Testis (tissue), 3 donors: ENCODE measurements around the gene SYCP2. TPM values are rescaled to one million over a fixed set of nuclear protein-coding genes. Genes with fewer than 3 reads are reported as not detected.

Source experiments
- DNase-seq: peaks from one replicate; pipeline ENCODE4 v3.0.0-alpha.2; 2019
- H3K27ac ChIP-seq, 2 donors: fragments of 200-600 bp; sonication (generic); one replicate each; pipeline ENCODE4 v1.5.1; 2019
- H3K27me3 ChIP-seq: fragments of 200-600 bp; sonication (generic); one replicate; pipeline ENCODE4 v1.5.1; 2019
- H3K36me3 ChIP-seq: fragments of 200-600 bp; sonication (generic); one replicate; pipeline ENCODE4 v1.5.1; 2017; ENCODE audit warnings: low read depth; ENCODE audit errors: missing control alignments
- H3K4me1 ChIP-seq: fragments of 200-600 bp; sonication (generic); one replicate; pipeline ENCODE4 v1.5.1; 2019
- H3K4me3 ChIP-seq, 2 donors: fragments of 200-600 bp; sonication (generic); one replicate each; pipeline ENCODE4 v1.5.1; 2017 to 2019
- H3K9me3 ChIP-seq: fragments of 200-600 bp; sonication (generic); one replicate; pipeline ENCODE4 v1.5.1; 2017
- POLR2A ChIP-seq: fragments of 450-650 bp; IDR thresholded peaks from one replicate; pipeline ENCODE4 v1.6.1; 2017; ENCODE audit warnings: antibody characterized with exemption, mild to moderate bottlenecking, moderate library complexity
- WGBS, 2 donors: methylation state at CpG; one replicate each; pipeline ENCODE4 v1.1.5; 2018; 5-methylcytosine and 5-hydroxymethylcytosine counted together
- intact Hi-C: fragments of 100-400 bp; cut with DNase I; formaldehyde crosslinking; loops from one replicate; pipeline ENCODE4 v1.15.1; 2023; ENCODE audit warnings: low total_unique reads
- polyA plus RNA-seq: library from polyadenylated mRNA; stranded (reverse); fragments of 350-450 nt; fragmentation: Illumina TruSeq; extraction: RNeasy Lipid Tissue Mini Kit (QIAGEN cat#74804); gene quantifications from one replicate; pipeline ENCODE4 v1.2.3, GENCODE V29; 2014; ENCODE audit warnings: low read depth, low replicate concordance; ENCODE audit not compliant: insufficient read depth
- total RNA-seq, 2 donors: library from RNA; depleted of rRNA; stranded (reverse); fragments of >200 nt; gene quantifications; one replicate each; pipeline ENCODE4 v1.2.3, GENCODE V29; 2016
- TF ChIP-seq, protein P1 (sequence below), 3 experiments: fragments of 450-650 bp in 2 of 3; fragments of 200-600 bp in 1 of 3; sonication (generic) in 1 of 3; IDR thresholded peaks; one replicate each; pipeline ENCODE4 v1.5.1; 2016 to 2019; ENCODE audit warnings: antibody characterized with exemption in 3 of 3, mild to moderate bottlenecking in 2 of 3, moderate library complexity in 1 of 3

SYCP2 gene
- total and polyA plus RNA-seq, 3 donors from 2014 or later, result 18.8 to 55.8 (median 23.8) TPM

DNA sequence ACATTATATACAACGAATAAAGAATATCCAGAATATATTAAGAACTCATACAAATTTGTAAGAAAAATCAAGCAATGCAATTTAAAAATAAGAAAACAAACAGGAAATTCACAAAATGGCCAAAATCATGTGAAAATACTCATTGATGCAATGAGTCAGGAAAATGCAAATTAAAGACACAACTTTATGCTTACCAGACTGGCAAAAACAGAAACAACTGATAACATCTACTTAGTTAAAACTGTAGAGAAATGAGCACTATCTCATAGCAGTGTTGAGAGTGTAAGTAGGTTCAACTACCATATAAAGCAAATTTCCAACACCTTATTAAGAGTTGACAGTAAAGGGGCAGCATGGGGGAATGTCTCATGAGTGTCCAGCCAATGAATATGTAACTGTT is 62.3 kb downstream of the SYCP2 start:
- Histone ChIP-seq H3K4me1 (no peaks in the 10 kb centered on the region), H3K27me3 (no peaks in the 10 kb centered on the region), H3K36me3 (no peaks in the 10 kb centered on the region), H3K9me3 (no peaks in the 10 kb centered on the region), H3K27ac (no peak overlapping the region), H3K4me3 (no peak overlapping the region)
- DNase-seq, result no peak
- 80 to 97% methylated on average over 1 of the region's 1 CpG for WGBS, 2 donors
- TF ChIP-seq, protein P1, sequence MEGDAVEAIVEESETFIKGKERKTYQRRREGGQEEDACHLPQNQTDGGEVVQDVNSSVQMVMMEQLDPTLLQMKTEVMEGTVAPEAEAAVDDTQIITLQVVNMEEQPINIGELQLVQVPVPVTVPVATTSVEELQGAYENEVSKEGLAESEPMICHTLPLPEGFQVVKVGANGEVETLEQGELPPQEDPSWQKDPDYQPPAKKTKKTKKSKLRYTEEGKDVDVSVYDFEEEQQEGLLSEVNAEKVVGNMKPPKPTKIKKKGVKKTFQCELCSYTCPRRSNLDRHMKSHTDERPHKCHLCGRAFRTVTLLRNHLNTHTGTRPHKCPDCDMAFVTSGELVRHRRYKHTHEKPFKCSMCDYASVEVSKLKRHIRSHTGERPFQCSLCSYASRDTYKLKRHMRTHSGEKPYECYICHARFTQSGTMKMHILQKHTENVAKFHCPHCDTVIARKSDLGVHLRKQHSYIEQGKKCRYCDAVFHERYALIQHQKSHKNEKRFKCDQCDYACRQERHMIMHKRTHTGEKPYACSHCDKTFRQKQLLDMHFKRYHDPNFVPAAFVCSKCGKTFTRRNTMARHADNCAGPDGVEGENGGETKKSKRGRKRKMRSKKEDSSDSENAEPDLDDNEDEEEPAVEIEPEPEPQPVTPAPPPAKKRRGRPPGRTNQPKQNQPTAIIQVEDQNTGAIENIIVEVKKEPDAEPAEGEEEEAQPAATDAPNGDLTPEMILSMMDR (IDR thresholded peaks at IDR 0.05), result no peak
- no peak for TF ChIP-seq POLR2A
- intact Hi-C loops, result no loop called here

DNA sequence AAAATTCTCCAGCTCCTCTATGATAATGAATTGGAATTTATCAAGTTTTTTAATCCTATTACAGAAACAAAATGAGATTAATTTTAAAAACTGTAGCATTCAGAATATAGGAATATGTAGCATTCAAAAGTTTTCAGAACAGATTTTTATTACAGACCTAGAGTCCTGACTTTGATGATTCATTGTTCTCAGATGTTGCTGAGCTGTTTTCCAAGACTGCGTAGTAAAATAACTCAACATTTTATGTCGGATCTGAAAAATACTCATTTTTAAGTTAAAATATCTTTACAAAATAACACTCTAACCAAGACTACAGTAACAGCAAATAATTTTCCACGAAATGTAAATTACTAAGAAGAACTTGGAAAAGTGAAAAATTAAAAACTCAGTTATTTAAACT is 67.1 kb downstream of the SYCP2 start:
- H3K9me3 ChIP-seq, result no peaks in the 10 kb centered on the region
- WGBS, 2 donors, result 88 to 89% methylated on average over 3 of the region's 3 CpGs
- DNase-seq, result no peak
- H3K27ac ChIP-seq, result no peak overlapping the region
- no peaks in the 10 kb centered on the region for H3K36me3 ChIP-seq
- no peaks in the 10 kb centered on the region for H3K4me1 ChIP-seq
- no peaks in the 10 kb centered on the region for H3K27me3 ChIP-seq
- no peak overlapping the region for H3K4me3 ChIP-seq
- intact Hi-C loops, result no loop called here
- TF ChIP-seq, protein P1 (IDR thresholded peaks at IDR 0.05), result no peak
- TF ChIP-seq POLR2A, result no peak

DNA sequence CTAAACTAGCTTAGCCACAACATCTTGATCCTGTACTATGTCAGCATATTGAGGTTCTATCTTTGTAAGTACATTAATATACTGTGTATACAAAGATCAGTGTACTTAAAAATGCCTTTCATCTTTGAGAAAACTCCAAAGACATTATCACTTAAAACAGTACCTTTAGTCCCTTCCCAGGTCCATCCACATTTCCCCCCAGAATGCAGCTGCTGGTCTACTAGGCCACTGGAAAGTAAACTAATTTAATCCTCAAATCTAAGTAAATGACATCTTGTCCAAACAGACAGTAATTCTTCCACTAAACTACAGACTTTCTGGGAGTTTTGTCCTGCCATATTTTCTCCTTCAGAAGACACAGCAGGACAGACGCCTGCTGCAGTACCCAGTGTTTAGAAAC is 68.7 kb downstream of the SYCP2 start:
- H3K4me1 ChIP-seq, result no peaks in the 10 kb centered on the region
- TF ChIP-seq, protein P1 (IDR thresholded peaks at IDR 0.05), result no peak
- no peak for TF ChIP-seq POLR2A
- H3K4me3 ChIP-seq, result no peak overlapping the region
- H3K9me3 ChIP-seq, result no peaks in the 10 kb centered on the region
- no peaks in the 10 kb centered on the region for H3K36me3 ChIP-seq
- intact Hi-C loops, result no loop called here
- no peak overlapping the region for H3K27ac ChIP-seq
- no peaks in the 10 kb centered on the region for H3K27me3 ChIP-seq
- 86 to 95% methylated on average over 1 of the region's 1 CpG for WGBS, 2 donors
- DNase-seq, result no peak

- Histone ChIP-seq H3K27ac (no peak overlapping the region), H3K36me3 (no peaks in the 10 kb centered on the region), H3K4me3 (no peak overlapping the region), H3K27me3 (no peaks in the 10 kb centered on the region), H3K9me3 (no peaks in the 10 kb centered on the region), H3K4me1 (no peaks in the 10 kb centered on the region)
- intact Hi-C loops, result no loop called here
- no peak for DNase-seq
- no peak for TF ChIP-seq POLR2A
- TF ChIP-seq, protein P1 (IDR thresholded peaks at IDR 0.05), result no peak
- WGBS, 2 donors, result 91 to 96% methylated on average over 3 of the region's 3 CpGs
Measured at GRCh38 chr20:59863058-59863457, 70.4 kb downstream of the SYCP2 start.

DNA sequence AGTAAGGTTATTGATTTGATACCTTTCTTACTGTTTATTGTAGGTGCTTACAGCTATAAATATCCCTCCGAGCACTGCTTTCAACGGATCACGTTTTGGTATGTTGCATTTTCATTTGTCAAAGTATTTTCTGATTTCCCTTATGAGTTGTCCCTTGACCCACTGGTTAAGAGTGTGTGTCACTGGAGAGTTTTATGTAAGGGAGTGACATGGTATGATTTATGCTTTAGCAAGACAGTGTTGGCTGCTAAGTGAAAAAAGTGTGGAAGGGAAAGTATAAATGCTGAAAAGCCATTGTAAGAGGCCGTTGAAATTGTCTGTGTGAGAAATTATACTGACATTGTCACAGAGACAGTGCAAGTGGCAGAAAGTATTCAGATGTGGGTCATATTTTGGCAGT is 72.0 kb downstream of the SYCP2 start:
- no peaks in the 10 kb centered on the region for H3K4me1 ChIP-seq
- no peak for DNase-seq
- WGBS, 2 donors, result 75 to 87% methylated on average over 4 of the region's 4 CpGs
- no peaks in the 10 kb centered on the region for H3K9me3 ChIP-seq
- no peak overlapping the region for H3K27ac ChIP-seq
- TF ChIP-seq, protein P1 (IDR thresholded peaks at IDR 0.05), result no peak
- no peak for TF ChIP-seq POLR2A
- no peak overlapping the region for H3K4me3 ChIP-seq
- intact Hi-C loops, result no loop called here
- no peaks in the 10 kb centered on the region for H3K27me3 ChIP-seq
- no peaks in the 10 kb centered on the region for H3K36me3 ChIP-seq
